Endothelial cell of umbilical vein (primary cell): Measurements from ENCODE around the gene MYBBP1A. TPM values are rescaled to one million over a fixed set of nuclear protein-coding genes. Genes with fewer than 3 reads are reported as not detected.

ENCODE experiments used
- BruUV-seq: library from RNA; stranded (reverse); fragments of 400-500 nt; replicated peaks from 2 replicates; lab custom pipeline; 2021; lab: Mats Ljungman, UMichigan
- CTCF ChIA-PET: fragments of 300-600, 350-600 bp; sonication (Branson Sonifier 250); formaldehyde crosslinking; loops from one replicate; lab custom pipeline; 2021; ENCODE audit warnings: antibody characterized with exemption, inconsistent platforms; lab: Charles Lee
- POLR2A ChIA-PET: fragments of 300-600, 350-600 bp; sonication (Branson Sonifier 250); formaldehyde crosslinking; loops from one replicate; lab custom pipeline; 2021; ENCODE audit warnings: antibody characterized with exemption, inconsistent platforms; lab: Charles Lee
- DNase-seq: peaks from one replicate; pipeline ENCODE4 v3.0.0-alpha.2; 2011; ENCODE audit warnings: low read depth, low spot score
- FAIRE-seq: peaks from 2 replicates; lab custom pipeline; 2011; peaks lifted over from hg19 to GRCh38; lab: Jason Lieb, UNC
- H2AFZ ChIP-seq: 2 replicates; pipeline ENCODE4 v1.6.0; 2012; ENCODE audit warnings: low read depth, low read length, control low read depth, inconsistent platforms
- H3K27ac ChIP-seq: 2 replicates; pipeline ENCODE4 v1.5.1; 2011; ENCODE audit warnings: low read depth, mild to moderate bottlenecking, control low read depth, low read length, moderate library complexity; ENCODE audit not compliant: insufficient read depth
- H3K27me3 ChIP-seq, 2 experiments: 2 replicates each; pipeline versions ENCODE4 v1.6.0 to v1.6.1; 2011; ENCODE audit warnings: low read length in 2 of 2, mixed read lengths in 1 of 2; ENCODE audit not compliant: control insufficient read depth in 2 of 2, insufficient read depth in 2 of 2
- H3K36me3 ChIP-seq, 2 experiments: 2 replicates in 1 of 2; 3 replicates in 1 of 2; pipeline ENCODE4 v1.5.1; 2011; ENCODE audit warnings: low read length in 2 of 2, mild to moderate bottlenecking in 1 of 2, moderate library complexity in 1 of 2; ENCODE audit not compliant: control insufficient read depth in 2 of 2, insufficient read depth in 2 of 2; ENCODE audit errors: extremely low read depth in 1 of 2
- H3K4me1 ChIP-seq: 3 replicates; pipeline ENCODE4 v1.5.1; 2011; ENCODE audit warnings: mild to moderate bottlenecking, low read length; ENCODE audit not compliant: control insufficient read depth, insufficient read depth; ENCODE audit errors: extremely low read depth
- H3K4me2 ChIP-seq: 2 replicates; pipeline ENCODE4 v1.6.1; 2011; ENCODE audit warnings: low read length, control low read depth, mixed read lengths; ENCODE audit not compliant: insufficient read depth
- H3K4me3 ChIP-seq, 3 experiments: fragments of 200-600 bp in 1 of 3; sonication (generic), shearing (Covaris generic) in 1 of 3; replicated peaks in 1 of 3; 2 replicates each; pipeline ENCODE4 v1.5.1; 2011 to 2016; ENCODE audit warnings: control low read depth in 3 of 3, low read length in 3 of 3, mild to moderate bottlenecking in 2 of 3, inconsistent platforms in 1 of 3, low read depth in 1 of 3, moderate library complexity in 1 of 3; ENCODE audit not compliant: insufficient read depth in 1 of 3
- H3K79me2 ChIP-seq: 2 replicates; pipeline ENCODE4 v1.6.0; 2012; ENCODE audit warnings: low read length, inconsistent platforms; ENCODE audit not compliant: control insufficient read depth, insufficient read depth
- H3K9ac ChIP-seq: replicated peaks from 2 replicates; pipeline ENCODE3; 2011; ENCODE audit warnings: low read length, control low read depth; ENCODE audit not compliant: insufficient read depth; ENCODE audit errors: extremely low read depth
- H3K9me1 ChIP-seq: replicated peaks from 3 replicates; pipeline ENCODE4 v1.6.0; 2011; ENCODE audit warnings: mild to moderate bottlenecking, low read length; ENCODE audit not compliant: control insufficient read depth, insufficient read depth; ENCODE audit errors: extremely low read depth
- H3K9me3 ChIP-seq: replicated peaks from 2 replicates; pipeline ENCODE4 v1.5.1; 2012; ENCODE audit warnings: low read length, inconsistent platforms; ENCODE audit not compliant: control insufficient read depth, insufficient read depth
- H4K20me1 ChIP-seq: replicated peaks from 2 replicates; pipeline ENCODE3; 2011; ENCODE audit warnings: mild to moderate bottlenecking, low read length; ENCODE audit not compliant: control insufficient read depth, insufficient read depth; ENCODE audit errors: extremely low read depth
- CTCF ChIP-seq, 2 donors: IDR thresholded peaks; 1 replicate in 1 of 2; 2 replicates in 1 of 2; pipeline ENCODE4 v1.5.1; 2011; ENCODE audit warnings: low read length in 2 of 2, mild to moderate bottlenecking in 2 of 2, moderate library complexity in 2 of 2, control low read depth in 1 of 2, inconsistent platforms in 1 of 2, low read depth in 1 of 2; ENCODE audit not compliant: insufficient read depth in 1 of 2; ENCODE audit errors: extremely low read depth in 1 of 2
- EZH2 ChIP-seq: IDR thresholded peaks from 2 replicates; pipeline ENCODE4 v1.6.1; 2012; ENCODE audit warnings: borderline replicate concordance, low read depth, mild to moderate bottlenecking, moderate library complexity, low read length, inconsistent platforms; ENCODE audit not compliant: severe bottlenecking
- FOS ChIP-seq: IDR thresholded peaks from 2 replicates; pipeline ENCODE4 v1.6.1; 2011; ENCODE audit warnings: mild to moderate bottlenecking, low read length, moderate library complexity, borderline replicate concordance; ENCODE audit not compliant: insufficient read depth
- GATA2 ChIP-seq: IDR thresholded peaks from 2 replicates; pipeline ENCODE4 v1.7.0; 2011; ENCODE audit warnings: low read depth, mild to moderate bottlenecking, moderate library complexity, mixed read lengths, low read length; ENCODE audit not compliant: insufficient read length, insufficient read depth
- JUN ChIP-seq: IDR thresholded peaks from 2 replicates; pipeline ENCODE4 v1.6.1; 2011; ENCODE audit warnings: borderline replicate concordance, low read depth; ENCODE audit not compliant: insufficient read length, insufficient read depth
- MAX ChIP-seq: IDR thresholded peaks from 2 replicates; pipeline ENCODE4 v1.6.1; 2011; ENCODE audit not compliant: insufficient read depth, insufficient read length
- MYC ChIP-seq: IDR thresholded peaks from one replicate; pipeline ENCODE4 v1.6.1; 2011; ENCODE audit warnings: mild to moderate bottlenecking, low read depth, low read length
- POLR2A ChIP-seq: IDR thresholded peaks from 2 replicates; pipeline ENCODE4 v1.6.1; 2012; ENCODE audit warnings: low read depth, mild to moderate bottlenecking, control low read depth, low read length
- POLR2AphosphoS5 ChIP-seq: IDR thresholded peaks from 2 replicates; pipeline ENCODE4 v1.6.1; 2012; ENCODE audit warnings: low read depth, mild to moderate bottlenecking, control low read depth, low read length, moderate library complexity; ENCODE audit not compliant: insufficient read depth
- dilution Hi-C: fragments of 300-500 bp; cut with MboI; formaldehyde crosslinking; loops from one replicate; pipeline ENCODE4 v1.15.0; 2019; ENCODE audit warnings: low sequenced_read_pairs; ENCODE audit not compliant: extremely low pct_ligation_motif_present
- intact Hi-C: fragments of 100-400 bp; cut with micrococcal nuclease; formaldehyde crosslinking; loops from one replicate; pipeline ENCODE4 v1.10.0; 2022
- polyA plus RNA-seq, 4 experiments: library from polyadenylated mRNA; depleted of rRNA in 3 of 4; stranded (reverse) in 3 of 4; unstranded in 1 of 4; fragments of >200 nt; gene quantifications; 2 replicates each; pipeline versions ENCODE4 v1.2.1 to v1.2.3, GENCODE V29; 2011 to 2012; ENCODE audit warnings: missing spikeins in 1 of 4
- total RNA-seq: library from RNA; stranded (reverse); gene quantifications from 2 replicates; pipeline ENCODE4 v1.2.3, GENCODE V29; 2021

MYBBP1A gene
- total and polyA plus RNA-seq, 2 donors (not counting 3 experiments of a cell fraction or from before 2014, with no cell fraction given) = 26.8 to 79.2 TPM

GRCh38 chr17:4511199-4511932 lies 43.8 kb downstream of the MYBBP1A start:
- Histone ChIP-seq H3K4me3 (no peak overlapping the region), H3K9me1 (no peaks in the 10 kb centered on the region), H3K4me1 (peaks cover 7% of the 10 kb centered on the region), H3K36me3 (peaks cover 0 to 21% of the 10 kb centered on the region in 2 experiments), H3K4me2 (no peak overlapping the region), H3K9me3 (no peaks in the 10 kb centered on the region), H4K20me1 (no peaks in the 10 kb centered on the region), H2AFZ (no peak overlapping the region), H3K9ac (no peak overlapping the region), H3K27ac (no peak overlapping the region), H3K27me3 (no peaks in the 10 kb centered on the region), H3K79me2 (peaks cover 6% of the 10 kb centered on the region)
- TF ChIP-seq MYC = no peak
- TF ChIP-seq MAX = no peak
- no peak for TF ChIP-seq POLR2AphosphoS5
- TF ChIP-seq GATA2 = no peak
- TF ChIP-seq CTCF (IDR thresholded peaks at IDR 0.05; ENCODE audit: extremely low read depth in 1 of 2, insufficient read depth in 1 of 2, low read depth in 1 of 2, low read length in 2 of 2) = no peak
- TF ChIP-seq FOS = no peak
- TF ChIP-seq EZH2 = no peak
- no peak for TF ChIP-seq JUN
- no peak for TF ChIP-seq POLR2A
- no peak for DNase-seq
- dilution Hi-C loops (no loop called here), intact Hi-C loops (no loop called here)
- POLR2A ChIA-PET = no interaction called here
- no TSS peak for BruUV-seq
- FAIRE-seq = no peak
- CTCF ChIA-PET = interaction anchor here (1.4 kb wide), 1 partner anchor 10 kb away, joined by 4 read pairs; no protein-coding TSS in a partner anchor
